ENCODE results near the gene NEO1. TPM values are rescaled to one million over a fixed set of nuclear protein-coding genes. Genes with fewer than 3 reads are reported as not detected.
A peak's percentile ranks its signal among the peaks of the same experiment; 100 is the strongest.
"Not testable (repeated sequence)": the region's sequence is repeated elsewhere in the genome, so short reads cannot be mapped to it uniquely, and the experiment has no call there.

The NEO1 gene
- total RNA-seq, 1 donor: 55.4 TPM

- H3K36me3 ChIP-seq (ENCODE audit: insufficient read depth, low read length): no peaks in the 10 kb centered on the region
- H3K4me2 ChIP-seq (ENCODE audit: insufficient read depth, low read length): no peak overlapping the region
- no peak for DNase-seq (ENCODE audit: insufficient read length, low spot score, missing footprints)
- H3K27me3 ChIP-seq (ENCODE audit: insufficient read depth, low read length): no peaks in the 10 kb centered on the region
- TF ChIP-seq, protein P1, sequence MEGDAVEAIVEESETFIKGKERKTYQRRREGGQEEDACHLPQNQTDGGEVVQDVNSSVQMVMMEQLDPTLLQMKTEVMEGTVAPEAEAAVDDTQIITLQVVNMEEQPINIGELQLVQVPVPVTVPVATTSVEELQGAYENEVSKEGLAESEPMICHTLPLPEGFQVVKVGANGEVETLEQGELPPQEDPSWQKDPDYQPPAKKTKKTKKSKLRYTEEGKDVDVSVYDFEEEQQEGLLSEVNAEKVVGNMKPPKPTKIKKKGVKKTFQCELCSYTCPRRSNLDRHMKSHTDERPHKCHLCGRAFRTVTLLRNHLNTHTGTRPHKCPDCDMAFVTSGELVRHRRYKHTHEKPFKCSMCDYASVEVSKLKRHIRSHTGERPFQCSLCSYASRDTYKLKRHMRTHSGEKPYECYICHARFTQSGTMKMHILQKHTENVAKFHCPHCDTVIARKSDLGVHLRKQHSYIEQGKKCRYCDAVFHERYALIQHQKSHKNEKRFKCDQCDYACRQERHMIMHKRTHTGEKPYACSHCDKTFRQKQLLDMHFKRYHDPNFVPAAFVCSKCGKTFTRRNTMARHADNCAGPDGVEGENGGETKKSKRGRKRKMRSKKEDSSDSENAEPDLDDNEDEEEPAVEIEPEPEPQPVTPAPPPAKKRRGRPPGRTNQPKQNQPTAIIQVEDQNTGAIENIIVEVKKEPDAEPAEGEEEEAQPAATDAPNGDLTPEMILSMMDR (IDR thresholded peaks at IDR 0.05; ENCODE audit: extremely low read depth, low read depth, low read length): no peak
- no peaks in the 10 kb centered on the region for H3K9me3 ChIP-seq (ENCODE audit: low read depth, low read length)
- no peaks in the 10 kb centered on the region for H4K20me1 ChIP-seq (ENCODE audit: insufficient read depth, low read length)
- no peaks in the 10 kb centered on the region for H3K79me2 ChIP-seq (ENCODE audit: insufficient read depth, low read length)
- H3K4me3 ChIP-seq (ENCODE audit: insufficient read depth, low read length): no peak overlapping the region
- H3K27ac ChIP-seq (ENCODE audit: low read depth, low read length): no peak overlapping the region
- H2AFZ ChIP-seq (ENCODE audit: low read length): no peak overlapping the region
- H3K4me1 ChIP-seq (ENCODE audit: insufficient read depth, low read length): no peaks in the 10 kb centered on the region
Observed at GRCh38 chr15:73212424-73212823, 160.2 kb downstream of the NEO1 start.

DNA sequence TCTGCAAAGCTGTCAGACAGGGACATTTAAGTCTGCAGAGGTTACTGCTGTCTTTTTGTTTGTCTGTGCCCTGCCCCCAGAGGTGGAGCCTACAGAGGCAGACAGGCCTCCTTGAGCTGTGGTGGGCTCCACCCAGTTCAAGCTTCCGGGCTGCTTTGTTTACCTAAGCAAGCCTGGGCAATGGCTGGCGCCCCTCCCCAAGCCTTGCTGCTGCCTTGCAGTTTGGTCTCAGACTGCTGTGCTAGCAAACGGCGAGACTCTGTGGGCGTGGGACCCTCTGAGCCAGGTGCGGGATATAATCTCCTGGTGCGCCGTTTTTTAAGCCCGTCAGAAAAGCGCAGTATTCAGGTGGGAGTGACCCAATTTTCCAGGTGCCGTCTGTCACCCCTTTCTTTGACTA lies 169.2 kb downstream of the NEO1 start:
- H3K4me1 ChIP-seq (ENCODE audit: insufficient read depth, low read length): peaks cover 10% of the 10 kb centered on the region

GRCh38 chr15:73225358-73226015 lies 173.2 kb downstream of the NEO1 start:
- Histone ChIP-seq H3K4me1 (ENCODE audit: insufficient read depth, low read length) (peaks cover 12% of the 10 kb centered on the region), H2AFZ (ENCODE audit: low read length) (peak overlapping the region; percentile 85), H3K4me2 (ENCODE audit: insufficient read depth, low read length) (peak overlapping the region; percentile 73), H3K4me3 (ENCODE audit: insufficient read depth, low read length) (peak overlapping the region; percentile 51), H4K20me1 (ENCODE audit: insufficient read depth, low read length) (no peaks in the 10 kb centered on the region), H3K27ac (ENCODE audit: low read depth, low read length) (peak overlapping the region; percentile 28), H3K36me3 (ENCODE audit: insufficient read depth, low read length) (no peaks in the 10 kb centered on the region), H3K79me2 (ENCODE audit: insufficient read depth, low read length) (no peaks in the 10 kb centered on the region), H3K27me3 (ENCODE audit: insufficient read depth, low read length) (no peaks in the 10 kb centered on the region), H3K9me3 (ENCODE audit: low read depth, low read length) (no peaks in the 10 kb centered on the region)
- TF ChIP-seq, protein P1 (IDR thresholded peaks at IDR 0.05; ENCODE audit: extremely low read depth, low read depth, low read length): no peak
- DNase-seq (ENCODE audit: insufficient read length, low spot score, missing footprints): no peak

More for the DNA sequence above, 169.2 kb downstream of the NEO1 start:
- not testable (repeated sequence) for H3K4me2 ChIP-seq (ENCODE audit: insufficient read depth, low read length); H3K27me3 ChIP-seq (ENCODE audit: insufficient read depth, low read length); H2AFZ ChIP-seq (ENCODE audit: low read length); H3K4me3 ChIP-seq (ENCODE audit: insufficient read depth, low read length); H3K36me3 ChIP-seq (ENCODE audit: insufficient read depth, low read length); DNase-seq (ENCODE audit: insufficient read length, low spot score, missing footprints); H3K9me3 ChIP-seq (ENCODE audit: low read depth, low read length); H4K20me1 ChIP-seq (ENCODE audit: insufficient read depth, low read length); H3K79me2 ChIP-seq (ENCODE audit: insufficient read depth, low read length); H3K27ac ChIP-seq (ENCODE audit: low read depth, low read length)

DNA sequence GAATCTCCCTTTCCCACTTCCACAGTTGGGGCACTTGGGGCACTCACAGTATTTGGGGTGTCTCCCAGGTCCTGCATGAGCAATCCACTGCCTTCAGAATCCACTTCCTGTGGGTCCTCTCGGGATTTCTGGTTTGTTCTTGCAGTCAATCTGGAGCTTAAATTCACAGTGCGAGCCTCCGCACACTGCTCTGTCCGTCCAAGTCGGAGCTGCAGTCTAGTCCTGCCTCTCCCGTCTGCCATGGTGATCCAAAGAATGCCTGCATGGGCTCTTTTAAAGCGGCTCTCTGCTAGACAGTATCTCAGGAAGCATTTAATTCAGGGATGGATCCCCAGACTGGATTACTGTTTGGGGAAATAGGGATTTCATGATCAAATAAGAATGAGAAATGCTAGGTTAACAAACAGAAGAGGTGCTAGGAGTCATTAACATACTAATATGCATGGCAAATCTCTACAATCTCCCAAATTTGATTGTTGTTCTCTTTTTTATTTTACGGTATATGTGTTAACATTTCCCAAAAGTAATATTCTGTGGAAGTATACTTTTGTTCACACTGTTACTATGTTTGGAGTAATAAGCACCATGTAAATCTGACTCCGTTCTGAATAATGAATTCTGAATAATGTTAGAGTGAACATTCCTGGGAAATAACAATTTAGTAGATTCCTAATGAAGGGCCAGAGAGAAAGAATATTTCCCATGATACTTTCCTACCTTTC lies 174.0 kb downstream of the NEO1 start:
- Histone ChIP-seq H3K27ac (ENCODE audit: low read depth, low read length) (peak overlapping the region; percentile 28), H4K20me1 (ENCODE audit: insufficient read depth, low read length) (no peaks in the 10 kb centered on the region), H3K4me1 (ENCODE audit: insufficient read depth, low read length) (peaks cover 12% of the 10 kb centered on the region), H3K79me2 (ENCODE audit: insufficient read depth, low read length) (no peaks in the 10 kb centered on the region), H3K36me3 (ENCODE audit: insufficient read depth, low read length) (no peaks in the 10 kb centered on the region), H2AFZ (ENCODE audit: low read length) (peak overlapping the region; percentile 85), H3K4me2 (ENCODE audit: insufficient read depth, low read length) (peak overlapping the region; percentile 73), H3K27me3 (ENCODE audit: insufficient read depth, low read length) (no peaks in the 10 kb centered on the region), H3K4me3 (ENCODE audit: insufficient read depth, low read length) (peak overlapping the region; percentile 51), H3K9me3 (ENCODE audit: low read depth, low read length) (no peaks in the 10 kb centered on the region)
- TF ChIP-seq, protein P1 (IDR thresholded peaks at IDR 0.05; ENCODE audit: extremely low read depth, low read depth, low read length): no peak
- DNase-seq (ENCODE audit: insufficient read length, low spot score, missing footprints): peak; percentile 32

Data from osteoblast (primary cell).